ENCODE data around the gene FOXJ2. TPM values are rescaled to one million over a fixed set of nuclear protein-coding genes. Genes with fewer than 3 reads are reported as not detected.

The FOXJ2 gene
- total and polyA plus RNA-seq, 2 donors (not counting 1 experiment from before 2014, with no cell fraction given), result 8.3 TPM

- H4K20me1 ChIP-seq (ENCODE audit: control insufficient read depth, extremely low read depth, insufficient read depth, low read length), result no peaks in the 10 kb centered on the region
- no peak overlapping the region for H3K27ac ChIP-seq (ENCODE audit: insufficient read depth, low read length)
- TF ChIP-seq CTCF (conservative IDR thresholded peaks at IDR 0.05 in 1 of 2, IDR thresholded peaks at IDR 0.05 in 1 of 2; ENCODE audit: low read depth in 1 of 2, low read length in 2 of 2) (no peak), EZH2 (IDR thresholded peaks at IDR 0.05; ENCODE audit: low read length, missing control alignments) (no peak)
- H3K9me3 ChIP-seq (ENCODE audit: control insufficient read depth, insufficient read depth, low read depth, low read length), result no peaks in the 10 kb centered on the region
- peaks cover 5% of the 10 kb centered on the region for H3K36me3 ChIP-seq (ENCODE audit: control insufficient read depth, insufficient read depth, low read length)
- no peaks in the 10 kb centered on the region for H3K27me3 ChIP-seq (ENCODE audit: control insufficient read depth, insufficient read depth, low read length)
- no peak overlapping the region for H2AFZ ChIP-seq (ENCODE audit: low read length)
- no peaks in the 10 kb centered on the region for H3K4me1 ChIP-seq (ENCODE audit: control insufficient read depth, extremely low read depth, insufficient read depth, low read length)
- DNase-seq (ENCODE audit: low read depth in 2 of 2), result no peak
- no peak overlapping the region for H3K4me3 ChIP-seq (replicated peaks in 1 of 4; ENCODE audit: control extremely low read depth in 1 of 4, insufficient read depth in 1 of 4, low read depth in 3 of 4, low read length in 4 of 4)
- no peak overlapping the region for H3K4me2 ChIP-seq (ENCODE audit: extremely low read depth, insufficient read depth, low read length)
- H3K9ac ChIP-seq (ENCODE audit: insufficient read depth, low read length), result no peak overlapping the region
- H3K79me2 ChIP-seq (ENCODE audit: control insufficient read depth, insufficient read depth, low read length), result no peaks in the 10 kb centered on the region
Observed at GRCh38 chr12:8099235-8099634, 66.7 kb downstream of the FOXJ2 start.

Other genes starting within 250 kb of the FOXJ2 start
- gene NANOG, start 243.3 kb upstream of the FOXJ2 start, total RNA-seq, result not detected in 2 replicates
- gene NANOG, start 243.3 kb upstream of the FOXJ2 start, polyA plus RNA-seq, result 0.02 TPM in 1 of 2 replicates, not detected in the other
- under 0.01 and 0.17 TPM in 2 replicates for gene SLC2A14, start 159.8 kb upstream of the FOXJ2 start, total RNA-seq
- 0.07 TPM in 2 replicates for gene SLC2A14, start 159.8 kb upstream of the FOXJ2 start, polyA plus RNA-seq
- 95.0 and 127 TPM in 2 replicates for gene SLC2A3, start 96.5 kb upstream of the FOXJ2 start, total RNA-seq
- gene SLC2A3, start 96.5 kb upstream of the FOXJ2 start, polyA plus RNA-seq, result 83.0 and 124 TPM in 2 replicates
- gene C3AR1, start 33.6 kb downstream of the FOXJ2 start, total RNA-seq, result 0.17 TPM in 1 of 2 replicates, not detected in the other
- gene C3AR1, start 33.6 kb downstream of the FOXJ2 start, polyA plus RNA-seq, result 0.34 and 0.37 TPM in 2 replicates
- gene NECAP1, start 49.6 kb downstream of the FOXJ2 start, total RNA-seq, result 40.8 and 41.1 TPM in 2 replicates
- 31.0 and 37.9 TPM in 2 replicates for gene NECAP1, start 49.6 kb downstream of the FOXJ2 start, polyA plus RNA-seq
- gene CLEC4A, start 90.9 kb downstream of the FOXJ2 start, total RNA-seq, result 0.26 and 0.33 TPM in 2 replicates
- 0.26 and 0.61 TPM in 2 replicates for gene CLEC4A, start 90.9 kb downstream of the FOXJ2 start, polyA plus RNA-seq
- gene ZNF705A, start 124.3 kb downstream of the FOXJ2 start, total RNA-seq, result not detected in 2 replicates
- gene ZNF705A, start 124.3 kb downstream of the FOXJ2 start, polyA plus RNA-seq, result not detected in 2 replicates
- gene FAM90A1, start 194.9 kb downstream of the FOXJ2 start, total RNA-seq, result 0.26 and 0.33 TPM in 2 replicates
- 0.05 and 0.08 TPM in 2 replicates for gene FAM90A1, start 194.9 kb downstream of the FOXJ2 start, polyA plus RNA-seq

Data from fibroblast of lung (primary cell).